Bronchial epithelial cell (primary cell): Measurements from ENCODE around the gene BEND6. TPM values are rescaled to one million over a fixed set of nuclear protein-coding genes. Genes with fewer than 3 reads are reported as not detected.

ENCODE experiments used
- DNase-seq: peaks from one replicate; pipeline ENCODE4 v3.0.0-alpha.2; 2010; ENCODE audit warnings: low read depth
- FAIRE-seq: peaks from 2 replicates; lab custom pipeline; 2011; peaks lifted over from hg19 to GRCh38; lab: Jason Lieb, UNC
- H3K27me3 ChIP-seq: 2 replicates; pipeline ENCODE4 v1.5.1; 2011; ENCODE audit warnings: low read length; ENCODE audit not compliant: control insufficient read depth, insufficient read depth
- H3K36me3 ChIP-seq: 2 replicates; pipeline ENCODE4 v1.5.1; 2011; ENCODE audit warnings: low read length; ENCODE audit not compliant: control insufficient read depth, insufficient read depth
- H3K4me3 ChIP-seq: 2 replicates; pipeline ENCODE4 v1.5.1; 2011; ENCODE audit warnings: mild to moderate bottlenecking, low read depth, low read length, control low read depth
- total RNA-seq: library from RNA; depleted of rRNA; stranded (reverse); fragments of >200 nt; gene quantifications from 2 replicates; pipeline ENCODE4 v1.2.1, GENCODE V29; 2014
- TF ChIP-seq, protein P1 (sequence below): IDR thresholded peaks from 2 replicates; pipeline ENCODE4 v1.5.1; 2011; ENCODE audit warnings: mild to moderate bottlenecking, moderate library complexity, low read length, control low read depth, inconsistent platforms; ENCODE audit not compliant: insufficient read depth, severe bottlenecking

Gene BEND6
- total RNA-seq, 1 donor from 2014 or later: 0.53 TPM

DNA sequence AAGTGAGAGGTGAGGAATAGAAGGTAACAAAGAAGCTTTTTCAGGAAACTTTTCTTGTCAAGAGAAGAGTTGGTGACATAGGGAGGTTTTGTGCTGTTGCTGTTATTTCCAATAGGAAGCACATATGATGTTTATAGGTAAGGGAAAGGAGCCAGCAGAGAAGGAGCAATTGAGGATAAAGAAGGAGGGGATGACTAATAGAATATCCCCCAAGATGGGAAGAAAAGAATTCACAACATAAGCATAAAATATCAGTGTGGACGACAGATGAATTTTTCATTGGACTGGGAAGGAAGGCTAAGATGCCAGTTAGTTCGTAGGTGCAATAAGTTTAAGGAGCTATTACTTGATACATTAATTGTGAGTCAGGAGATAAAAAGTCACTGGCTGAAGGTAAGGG, 8.5 kb upstream of the BEND6 start:
- TF ChIP-seq, protein P1, sequence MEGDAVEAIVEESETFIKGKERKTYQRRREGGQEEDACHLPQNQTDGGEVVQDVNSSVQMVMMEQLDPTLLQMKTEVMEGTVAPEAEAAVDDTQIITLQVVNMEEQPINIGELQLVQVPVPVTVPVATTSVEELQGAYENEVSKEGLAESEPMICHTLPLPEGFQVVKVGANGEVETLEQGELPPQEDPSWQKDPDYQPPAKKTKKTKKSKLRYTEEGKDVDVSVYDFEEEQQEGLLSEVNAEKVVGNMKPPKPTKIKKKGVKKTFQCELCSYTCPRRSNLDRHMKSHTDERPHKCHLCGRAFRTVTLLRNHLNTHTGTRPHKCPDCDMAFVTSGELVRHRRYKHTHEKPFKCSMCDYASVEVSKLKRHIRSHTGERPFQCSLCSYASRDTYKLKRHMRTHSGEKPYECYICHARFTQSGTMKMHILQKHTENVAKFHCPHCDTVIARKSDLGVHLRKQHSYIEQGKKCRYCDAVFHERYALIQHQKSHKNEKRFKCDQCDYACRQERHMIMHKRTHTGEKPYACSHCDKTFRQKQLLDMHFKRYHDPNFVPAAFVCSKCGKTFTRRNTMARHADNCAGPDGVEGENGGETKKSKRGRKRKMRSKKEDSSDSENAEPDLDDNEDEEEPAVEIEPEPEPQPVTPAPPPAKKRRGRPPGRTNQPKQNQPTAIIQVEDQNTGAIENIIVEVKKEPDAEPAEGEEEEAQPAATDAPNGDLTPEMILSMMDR: no peak
- Histone ChIP-seq H3K27me3 (no peaks in the 10 kb centered on the region), H3K36me3 (no peaks in the 10 kb centered on the region), H3K4me3 (no peak overlapping the region)
- DNase-seq (no peak), FAIRE-seq (no peak)

DNA sequence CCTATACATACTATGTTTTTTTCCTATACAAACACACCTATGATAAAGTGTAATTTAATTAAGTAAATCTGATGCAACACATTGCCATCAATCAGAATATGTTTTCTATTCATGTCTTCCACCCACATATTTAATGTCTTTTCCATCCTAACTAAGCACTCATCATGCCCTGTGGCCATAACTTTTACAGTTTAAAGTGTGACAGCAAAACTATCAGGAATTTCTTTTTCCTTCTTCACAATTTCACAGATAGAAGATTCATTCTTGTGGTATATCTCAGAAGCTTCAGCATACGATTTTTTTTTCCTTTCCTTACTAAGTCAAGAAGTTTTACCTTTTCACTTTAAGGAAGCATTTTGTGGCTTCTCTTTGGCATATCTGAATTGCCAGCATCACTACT, 7.0 kb upstream of the BEND6 start:
- TF ChIP-seq, protein P1: no peak
- H3K36me3 ChIP-seq: no peaks in the 10 kb centered on the region
- H3K4me3 ChIP-seq: no peak overlapping the region
- FAIRE-seq: no peak
- no peak for DNase-seq
- no peaks in the 10 kb centered on the region for H3K27me3 ChIP-seq

DNA sequence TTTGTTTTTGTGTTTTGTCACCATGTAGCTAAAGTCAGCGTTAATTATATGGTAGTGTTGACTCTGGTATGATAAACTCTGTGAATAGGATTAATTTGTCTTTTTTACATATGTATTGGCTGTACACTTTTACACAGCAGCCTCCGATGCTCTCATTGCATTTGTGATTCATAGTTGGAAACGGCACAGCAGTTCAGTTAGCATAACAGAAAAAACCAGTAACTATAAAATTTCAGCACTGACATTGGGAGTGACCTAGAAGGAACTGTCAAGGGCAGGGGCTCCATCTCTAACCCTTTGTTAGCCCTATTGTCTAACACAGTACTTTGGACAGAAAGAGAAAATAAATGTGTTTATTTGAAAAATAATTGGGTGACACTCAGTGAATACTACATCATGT, 5.6 kb upstream of the BEND6 start:
- Histone ChIP-seq H3K36me3 (no peaks in the 10 kb centered on the region), H3K27me3 (no peaks in the 10 kb centered on the region), H3K4me3 (no peak overlapping the region)
- TF ChIP-seq, protein P1: no peak
- FAIRE-seq: no peak
- no peak for DNase-seq

DNA sequence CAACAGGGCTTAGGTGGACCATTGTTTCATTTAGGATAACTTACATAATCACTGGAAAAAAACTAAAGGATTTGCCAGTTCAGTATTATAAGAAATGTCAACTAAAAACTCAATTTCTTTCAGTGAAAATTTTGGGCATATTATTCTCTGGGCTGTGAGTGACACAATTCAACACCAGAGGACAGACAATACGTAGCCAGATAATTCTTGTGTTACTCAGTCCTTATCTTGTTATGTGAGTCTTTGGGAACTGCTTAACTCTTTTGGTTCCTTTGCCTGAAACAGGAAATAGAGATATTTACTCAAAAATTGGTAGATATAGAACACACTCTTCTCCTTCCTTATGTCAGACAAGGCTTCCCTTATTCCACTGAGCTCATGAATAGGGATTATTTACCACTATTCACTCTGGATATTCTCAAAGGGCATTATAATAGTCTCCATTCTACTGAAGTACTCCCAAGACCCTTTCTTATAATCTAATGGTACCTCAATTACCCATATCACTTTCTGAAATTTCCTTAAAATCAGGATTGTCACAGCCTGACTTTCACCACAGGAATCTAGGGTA, 4.9 kb upstream of the BEND6 start:
- Histone ChIP-seq H3K4me3 (no peak overlapping the region), H3K27me3 (no peaks in the 10 kb centered on the region), H3K36me3 (no peaks in the 10 kb centered on the region)
- no peak for FAIRE-seq
- no peak for DNase-seq
- TF ChIP-seq, protein P1: no peak

DNA sequence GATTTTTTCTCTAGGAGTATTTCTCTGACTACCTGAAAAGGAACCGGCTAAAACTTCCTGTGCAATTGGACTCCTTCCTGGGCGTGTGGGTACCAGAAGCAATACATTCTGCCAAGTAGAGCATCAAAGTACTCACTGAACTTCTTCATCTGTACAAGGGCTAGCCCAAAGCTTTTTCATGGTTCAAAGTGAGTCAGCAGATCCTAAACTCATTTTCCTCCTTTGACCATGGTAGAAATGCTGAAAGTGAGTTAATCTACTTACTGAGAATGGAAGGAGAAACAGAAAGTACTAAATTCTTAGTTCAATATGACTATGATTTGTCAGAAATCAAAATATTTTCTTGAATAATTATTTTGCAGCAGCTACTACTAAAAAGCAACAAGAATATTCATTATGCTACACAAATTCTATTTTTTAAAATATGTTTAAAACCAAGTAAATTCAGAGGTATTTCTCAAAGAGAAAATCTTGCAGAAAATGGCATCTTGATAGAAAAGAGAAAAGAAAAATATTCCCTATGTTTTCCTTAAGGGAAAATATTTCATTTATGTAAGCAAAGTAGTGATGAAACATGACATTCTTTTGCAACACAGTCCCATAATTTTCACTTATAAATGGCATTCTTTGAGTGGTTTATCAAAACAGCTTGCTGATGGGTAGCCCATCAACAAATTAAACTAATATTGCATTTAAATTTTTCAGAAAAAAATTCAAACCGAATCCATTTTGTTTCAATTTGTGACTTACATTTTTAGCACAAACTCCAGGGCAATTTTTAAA, 3.7 kb upstream of the BEND6 start:
- TF ChIP-seq, protein P1: no peak
- no peak overlapping the region for H3K4me3 ChIP-seq
- no peaks in the 10 kb centered on the region for H3K36me3 ChIP-seq
- DNase-seq: no peak
- H3K27me3 ChIP-seq: no peaks in the 10 kb centered on the region
- FAIRE-seq: no peak
